Effector memory CD4-positive, alpha-beta T cell (primary cell): ENCODE measurements around the gene CDC14B.
"Not testable (repeated sequence)": the region's sequence is repeated elsewhere in the genome, so short reads cannot be mapped to it uniquely, and the experiment has no call there.

ENCODE experiments used
- DNase-seq, 3 donors: peaks; one replicate each; pipeline ENCODE4 v3.0.0-alpha.2; 2020
- H3K27ac ChIP-seq: 2 replicates; pipeline ENCODE4 v1.7.0; 2013; ENCODE audit warnings: mild to moderate bottlenecking, low read length, moderate library complexity; ENCODE audit not compliant: insufficient read depth, poor library complexity, severe bottlenecking
- H3K27me3 ChIP-seq: replicated peaks from 2 replicates; pipeline ENCODE4 v1.7.0; 2013; ENCODE audit warnings: mild to moderate bottlenecking, low read length; ENCODE audit not compliant: insufficient read depth, control insufficient read depth, poor library complexity, severe bottlenecking
- H3K36me3 ChIP-seq: 2 replicates; pipeline ENCODE4 v1.7.0; 2013; ENCODE audit warnings: mild to moderate bottlenecking, low read length, moderate library complexity; ENCODE audit not compliant: control insufficient read depth, insufficient read depth
- H3K4me1 ChIP-seq: 2 replicates; pipeline ENCODE4 v1.7.0; 2013; ENCODE audit warnings: low read length, mild to moderate bottlenecking; ENCODE audit not compliant: control insufficient read depth, insufficient read depth, poor library complexity, severe bottlenecking
- H3K4me3 ChIP-seq: 2 replicates; pipeline ENCODE4 v1.7.0; 2013; ENCODE audit warnings: low read length, low read depth, mild to moderate bottlenecking; ENCODE audit not compliant: insufficient read depth, poor library complexity, severe bottlenecking
- H3K9me3 ChIP-seq: 2 replicates; pipeline ENCODE4 v1.7.0; 2013; ENCODE audit warnings: mild to moderate bottlenecking, low read length, moderate library complexity; ENCODE audit not compliant: control insufficient read depth

The CDC14B gene

GRCh38 chr9:96551403-96551802 is 68.2 kb downstream of the CDC14B start:
- Histone ChIP-seq H3K9me3 (no peaks in the 10 kb centered on the region), H3K27ac (no peak overlapping the region), H3K4me3 (no peak overlapping the region), H3K36me3 (no peaks in the 10 kb centered on the region), H3K27me3 (no peaks in the 10 kb centered on the region), H3K4me1 (no peaks in the 10 kb centered on the region)
- DNase-seq: no peak

GRCh38 chr9:96550659-96551058 is 69.0 kb downstream of the CDC14B start:
- Histone ChIP-seq H3K36me3 (no peaks in the 10 kb centered on the region), H3K4me3 (no peak overlapping the region), H3K4me1 (no peaks in the 10 kb centered on the region), H3K27ac (no peak overlapping the region), H3K9me3 (no peaks in the 10 kb centered on the region), H3K27me3 (no peaks in the 10 kb centered on the region)
- no peak for DNase-seq

- H3K4me1 ChIP-seq, H3K9me3 ChIP-seq, H3K36me3 ChIP-seq, DNase-seq, H3K27ac ChIP-seq, H3K4me3 ChIP-seq, H3K27me3 ChIP-seq: not testable (repeated sequence)
Measured at GRCh38 chr9:96543131-96543530, 76.5 kb downstream of the CDC14B start.

- Histone ChIP-seq H3K27ac (no peak overlapping the region), H3K4me1 (no peaks in the 10 kb centered on the region), H3K27me3 (no peaks in the 10 kb centered on the region), H3K4me3 (no peak overlapping the region), H3K9me3 (no peaks in the 10 kb centered on the region), H3K36me3 (peaks cover 7% of the 10 kb centered on the region)
- no peak for DNase-seq
Measured at GRCh38 chr9:96540106-96540505, 79.5 kb downstream of the CDC14B start.

GRCh38 chr9:96532173-96532572 is 87.5 kb downstream of the CDC14B start:
- H3K4me3 ChIP-seq: no peak overlapping the region
- H3K27me3 ChIP-seq: no peaks in the 10 kb centered on the region
- H3K4me1 ChIP-seq: no peaks in the 10 kb centered on the region
- H3K27ac ChIP-seq: no peak overlapping the region
- peaks cover 5% of the 10 kb centered on the region for H3K36me3 ChIP-seq
- no peak for DNase-seq
- H3K9me3 ChIP-seq: no peaks in the 10 kb centered on the region

- DNase-seq: no peak
- Histone ChIP-seq H3K27me3 (no peaks in the 10 kb centered on the region), H3K4me3 (no peak overlapping the region)
Measured at GRCh38 chr9:96524764-96525163, 94.9 kb downstream of the CDC14B start.

GRCh38 chr9:96524045-96524444 is 95.6 kb downstream of the CDC14B start:
- Histone ChIP-seq H3K36me3 (no peaks in the 10 kb centered on the region), H3K4me1 (no peaks in the 10 kb centered on the region), H3K4me3 (no peak overlapping the region), H3K27ac (no peak overlapping the region), H3K27me3 (no peaks in the 10 kb centered on the region), H3K9me3 (no peaks in the 10 kb centered on the region)
- no peak for DNase-seq

More at GRCh38 chr9:96524764-96525163, 94.9 kb downstream of the CDC14B start:
- Histone ChIP-seq H3K9me3 (no peaks in the 10 kb centered on the region), H3K36me3 (no peaks in the 10 kb centered on the region), H3K27ac (no peak overlapping the region), H3K4me1 (no peaks in the 10 kb centered on the region)

- no peaks in the 10 kb centered on the region for H3K36me3 ChIP-seq
- no peaks in the 10 kb centered on the region for H3K4me1 ChIP-seq
- no peak overlapping the region for H3K27ac ChIP-seq
- no peaks in the 10 kb centered on the region for H3K27me3 ChIP-seq
- H3K9me3 ChIP-seq: no peaks in the 10 kb centered on the region
- no peak overlapping the region for H3K4me3 ChIP-seq
- DNase-seq: no peak
Measured at GRCh38 chr9:96523374-96523773, 96.3 kb downstream of the CDC14B start.

GRCh38 chr9:96522366-96522765 is 97.3 kb downstream of the CDC14B start:
- no peaks in the 10 kb centered on the region for H3K9me3 ChIP-seq
- no peak overlapping the region for H3K4me3 ChIP-seq
- no peak overlapping the region for H3K27ac ChIP-seq
- no peaks in the 10 kb centered on the region for H3K27me3 ChIP-seq
- no peak for DNase-seq
- H3K4me1 ChIP-seq: no peaks in the 10 kb centered on the region
- no peaks in the 10 kb centered on the region for H3K36me3 ChIP-seq

GRCh38 chr9:96519787-96520186 is 99.9 kb downstream of the CDC14B start:
- H3K27me3 ChIP-seq: no peaks in the 10 kb centered on the region
- no peak overlapping the region for H3K4me3 ChIP-seq
- no peaks in the 10 kb centered on the region for H3K4me1 ChIP-seq
- DNase-seq: no peak
- H3K27ac ChIP-seq: no peak overlapping the region
- no peaks in the 10 kb centered on the region for H3K36me3 ChIP-seq
- H3K9me3 ChIP-seq: no peaks in the 10 kb centered on the region

- Histone ChIP-seq H3K9me3 (no peaks in the 10 kb centered on the region), H3K4me3 (no peak overlapping the region), H3K4me1 (no peaks in the 10 kb centered on the region), H3K27me3 (no peaks in the 10 kb centered on the region), H3K36me3 (peaks cover 3% of the 10 kb centered on the region), H3K27ac (no peak overlapping the region)
- no peak for DNase-seq
Measured at GRCh38 chr9:96519095-96519494, 100.5 kb downstream of the CDC14B start.
